HL-60/S4 treated with phorbol 12-myristate 13-acetate at 8.2 ng/mL for 4 days and 3 days (cell line): ENCODE measurements around the gene GRIK5.

Experiments used
- in situ Hi-C: fragments of 300-500 bp; cut with MboI; formaldehyde crosslinking; loops from 2 replicates; pipeline ENCODE4 v1.15.0; 2022; ENCODE audit warnings: low sequenced_read_pairs

GRIK5 gene

GRCh38 chr19:42078058-42078457 lies 8.1 kb upstream of the GRIK5 start:
- in situ Hi-C loops = no loop called here

GRCh38 chr19:42076380-42076944 lies 6.5 kb upstream of the GRIK5 start:
- in situ Hi-C loops = no loop called here

DNA sequence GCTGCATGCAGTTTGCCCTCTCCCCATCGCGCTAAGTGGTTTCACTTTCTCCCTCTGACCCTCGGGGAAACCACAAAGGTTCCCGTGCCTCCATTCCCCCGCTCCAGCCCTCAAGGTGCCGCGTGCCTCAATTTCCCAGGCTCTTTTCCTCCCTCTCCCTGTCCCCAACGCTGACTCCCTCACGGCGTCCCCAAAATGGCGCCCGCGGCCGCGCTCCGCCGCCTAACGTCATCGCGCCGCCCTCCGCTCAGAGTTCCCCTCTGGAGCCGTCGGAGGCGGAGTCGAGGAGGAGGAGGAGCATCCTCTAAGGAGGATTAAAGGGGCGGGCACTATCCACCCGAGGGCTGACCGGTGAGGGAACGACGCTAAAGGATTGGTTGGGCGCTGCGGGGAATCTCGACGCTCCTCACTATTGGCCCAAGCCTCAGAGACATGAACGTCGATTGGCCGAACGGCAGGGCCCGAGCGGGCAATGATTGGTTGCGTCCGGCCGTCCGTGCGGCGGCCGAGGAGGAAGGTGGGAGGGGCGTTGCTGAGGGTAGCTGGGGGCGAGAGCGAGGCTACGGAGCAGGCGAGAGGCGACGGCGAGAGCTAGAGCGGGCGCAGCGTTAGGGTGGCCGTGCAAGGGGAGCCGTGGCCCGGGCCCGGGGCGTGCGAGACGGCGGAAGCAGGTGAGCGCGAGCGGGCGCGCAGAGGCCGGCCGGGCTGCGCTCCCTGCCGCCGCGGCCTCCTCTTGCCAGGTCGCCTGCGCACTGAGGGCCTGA lies 5.8 kb upstream of the GRIK5 start, which contains the start of gene ZNF574:
ZNF574 (plus strand) TSS at position 551 of the 764 bp plus-strand sequence. CDS start 2,441 bp downstream, outside the sequence.
- in situ Hi-C loops = no loop called here

DNA sequence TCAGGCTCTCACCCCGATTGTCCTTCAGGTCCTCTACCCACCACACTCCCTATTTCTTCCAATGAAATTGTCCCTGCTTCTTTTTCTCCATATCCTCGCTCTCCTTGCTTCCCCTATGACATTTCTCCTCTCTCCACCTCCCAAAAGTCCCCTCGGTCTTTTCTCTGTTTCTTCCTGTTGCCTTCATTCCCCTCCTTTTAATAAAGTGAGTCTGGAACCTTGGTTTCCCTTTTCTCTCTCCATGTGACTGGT lies 5.3 kb upstream of the GRIK5 start:
- in situ Hi-C loops = no loop called here

- in situ Hi-C loops = no loop called here
Measured at GRCh38 chr19:42074513-42075363, 4.7 kb upstream of the GRIK5 start.

- in situ Hi-C loops = no loop called here
Measured at GRCh38 chr19:42071247-42071646, 1.2 kb upstream of the GRIK5 start.

DNA sequence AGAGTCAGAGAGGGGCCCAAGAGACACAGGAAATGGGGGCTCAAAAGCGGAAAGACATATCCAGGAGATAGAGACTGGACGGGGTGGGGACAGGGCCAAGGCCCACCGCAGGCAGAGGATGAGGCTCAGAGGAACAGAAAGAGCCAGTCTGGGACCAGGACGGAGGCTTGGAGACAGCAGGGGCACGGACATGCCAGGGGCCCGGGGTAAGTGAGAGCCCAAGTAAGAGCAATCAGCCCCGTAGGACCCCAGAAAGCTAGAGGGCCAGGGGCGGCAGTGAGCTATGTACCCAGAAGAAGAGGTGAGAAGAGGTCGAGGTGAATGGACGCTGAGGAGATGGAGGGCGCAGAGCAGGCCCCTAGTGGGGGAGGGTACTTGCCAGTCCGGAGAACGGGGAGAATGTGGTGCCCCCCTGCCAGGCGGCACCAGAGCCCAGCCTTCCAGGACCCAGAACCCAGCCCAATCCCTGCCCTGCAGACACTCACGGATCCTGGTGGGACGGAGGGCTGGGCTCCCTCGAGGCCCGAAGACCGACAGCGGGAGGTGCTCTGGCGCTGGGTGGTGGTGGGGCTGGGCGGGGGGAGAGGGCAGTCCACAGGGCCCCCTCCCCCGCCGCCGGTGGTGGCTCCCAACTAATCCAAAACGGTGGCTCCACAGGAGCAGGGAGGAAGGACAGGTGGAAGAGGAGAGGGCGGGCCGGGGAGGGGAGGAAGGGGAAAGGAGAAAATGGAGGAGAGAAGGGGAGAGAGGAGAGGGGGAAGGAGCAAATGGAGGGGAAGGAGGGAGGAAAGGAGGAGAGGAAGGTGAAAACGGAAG lies 1.0 kb downstream of the GRIK5 start:
- in situ Hi-C loops = no loop called here

- in situ Hi-C loops = no loop called here
Measured at GRCh38 chr19:42068361-42068755, 1.6 kb downstream of the GRIK5 start.

DNA sequence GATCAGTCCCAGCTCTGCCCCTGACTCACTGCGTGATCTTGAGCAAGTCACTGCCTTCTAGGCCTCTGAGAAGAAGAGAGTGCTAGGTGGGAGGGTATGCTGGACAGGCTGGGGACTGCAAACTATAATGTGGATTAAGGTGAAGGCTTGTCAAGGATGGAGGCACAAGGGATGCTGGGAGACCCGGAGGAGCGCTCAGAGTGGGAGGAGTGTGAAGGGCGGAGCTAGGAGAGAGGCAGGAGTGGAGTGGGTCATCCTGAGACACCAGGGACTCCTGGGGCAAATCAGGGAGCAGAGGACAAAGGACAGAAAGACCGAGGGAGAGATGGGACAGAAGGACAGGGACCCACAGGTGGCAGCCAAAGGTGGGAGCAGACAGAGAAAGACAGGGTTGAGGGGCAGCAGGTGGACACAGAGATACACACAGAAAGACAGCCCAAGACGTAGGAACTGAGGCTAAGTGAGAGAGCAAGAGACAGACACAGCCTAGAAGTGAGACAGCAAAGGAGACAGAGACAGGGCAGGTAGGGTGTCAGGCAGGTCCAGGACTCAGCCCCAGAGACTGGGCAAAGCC lies 2.6 kb downstream of the GRIK5 start:
- in situ Hi-C loops = no loop called here

- in situ Hi-C loops = no loop called here
Measured at GRCh38 chr19:42066075-42066754, 3.8 kb downstream of the GRIK5 start.

GRCh38 chr19:42065511-42065910 lies 4.5 kb downstream of the GRIK5 start:
- in situ Hi-C loops = no loop called here

- in situ Hi-C loops = no loop called here
Measured at GRCh38 chr19:42065051-42065450, 5.0 kb downstream of the GRIK5 start.

DNA sequence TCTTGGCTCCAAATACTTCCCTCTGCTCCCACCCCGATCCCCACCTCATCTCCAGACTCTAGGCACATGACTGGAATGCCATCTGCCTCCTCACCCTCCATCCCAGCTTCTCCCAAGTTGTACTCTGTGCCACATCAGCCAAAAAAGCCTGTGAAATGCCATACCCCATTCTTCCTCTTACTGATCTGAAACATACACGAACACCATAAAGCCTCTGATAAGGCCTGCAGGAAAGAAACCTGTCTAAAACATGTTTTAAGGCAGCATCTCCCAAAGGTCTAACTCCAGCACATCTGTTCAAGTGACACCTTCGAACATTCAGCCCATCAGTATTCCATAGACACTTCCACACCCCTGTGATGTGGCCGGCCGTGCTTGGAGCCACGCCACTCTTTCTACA lies 5.6 kb downstream of the GRIK5 start:
- in situ Hi-C loops = no loop called here

GRCh38 chr19:42062381-42062780 lies 7.6 kb downstream of the GRIK5 start:
- in situ Hi-C loops = no loop called here

DNA sequence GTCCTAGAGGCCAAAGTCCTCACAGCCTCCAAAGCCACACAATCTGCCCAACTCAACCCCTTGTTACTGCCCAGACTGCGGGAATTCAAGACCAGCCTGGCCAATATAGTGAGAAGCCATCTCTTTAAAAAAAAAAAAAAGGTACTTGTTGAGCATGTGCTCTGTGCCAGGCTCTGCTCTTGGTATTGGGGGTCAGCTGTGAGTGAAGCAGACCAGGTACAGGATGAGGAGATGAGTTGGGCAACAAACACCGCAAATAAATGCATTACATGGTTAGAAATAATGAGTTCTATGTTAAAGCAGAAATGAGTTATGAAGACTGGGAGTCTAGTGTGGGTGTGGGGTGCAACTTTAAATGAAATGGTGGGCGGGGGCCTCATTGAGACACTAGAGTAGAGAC lies 9.9 kb downstream of the GRIK5 start:
- in situ Hi-C loops = no loop called here

DNA sequence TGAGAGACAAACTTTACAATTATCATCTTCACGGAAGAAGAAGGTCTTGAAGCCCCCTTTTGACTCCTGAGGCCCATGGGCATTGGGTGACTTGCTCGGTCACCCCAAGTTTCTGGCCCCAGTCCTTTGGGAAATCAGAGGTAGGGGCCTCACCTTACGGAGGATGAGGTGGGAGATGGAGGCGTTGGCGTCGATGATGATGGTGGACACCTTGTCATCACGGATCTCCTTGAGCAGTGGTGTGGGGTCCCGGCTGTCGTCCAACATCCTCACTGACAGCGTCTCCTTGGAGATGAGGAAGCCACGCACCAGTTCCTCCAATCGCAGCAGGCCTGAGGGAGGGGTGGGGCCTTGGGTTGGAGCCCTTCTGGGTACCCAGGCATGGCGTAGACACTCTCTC lies 10.8 kb downstream of the GRIK5 start:
- in situ Hi-C loops = no loop called here

- in situ Hi-C loops = no loop called here
Measured at GRCh38 chr19:42057846-42058245, 12.2 kb downstream of the GRIK5 start.

DNA sequence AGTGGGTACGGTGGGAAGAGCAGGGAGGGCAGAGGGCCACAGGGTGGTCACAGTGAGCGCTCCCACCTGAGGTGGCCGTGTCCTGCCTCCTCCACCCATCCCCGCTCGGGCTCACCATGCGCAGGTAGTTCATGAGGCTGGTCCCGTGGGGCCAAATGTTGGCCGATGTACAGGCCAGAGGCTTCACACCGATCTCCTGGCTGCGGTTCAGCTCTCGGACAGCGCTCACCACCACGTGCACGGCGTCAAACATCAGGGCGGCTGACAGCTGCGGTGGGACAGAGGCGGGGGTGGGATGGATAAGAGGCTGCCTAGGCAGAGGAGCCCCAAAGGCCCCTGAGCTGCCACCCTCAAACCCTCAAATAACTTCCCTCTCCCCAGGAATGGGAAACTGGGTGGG lies 15.8 kb downstream of the GRIK5 start:
- in situ Hi-C loops = no loop called here

- in situ Hi-C loops = no loop called here
Measured at GRCh38 chr19:42053037-42053935, 16.7 kb downstream of the GRIK5 start.
